Stimulated activated CD4-positive, alpha-beta T cell treated with anti-CD3 and anti-CD28 coated beads, Interleukin-4, amount 100 ng/mL, for 1 hour (primary cell): ENCODE results near the gene RPS6KA4.
A peak's percentile ranks its signal among the peaks of the same experiment; 100 is the strongest.

Experiments used
- DNase-seq: peaks from one replicate; pipeline ENCODE4 v3.0.0-alpha.2; 2020

The RPS6KA4 gene

DNA sequence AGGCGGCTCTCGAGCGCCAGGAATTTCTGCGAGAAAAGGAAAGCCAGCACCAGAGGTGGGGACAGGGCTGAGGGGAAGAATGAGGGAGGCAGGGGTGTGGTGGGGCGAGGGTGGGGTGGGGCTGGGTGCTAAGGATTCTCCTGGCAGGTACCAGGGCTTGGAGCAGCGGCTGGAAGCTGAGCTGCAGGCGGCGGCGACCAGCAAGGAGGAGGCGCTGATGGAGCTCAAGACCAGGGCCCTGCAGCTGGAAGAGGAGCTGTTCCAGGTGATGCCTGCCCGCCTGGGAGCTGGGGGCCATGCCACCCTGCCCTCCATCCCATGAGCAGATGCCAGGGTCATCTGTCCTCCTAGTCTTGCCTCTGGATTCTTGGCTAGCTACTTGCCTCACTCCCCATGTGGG lies 9.6 kb upstream of the RPS6KA4 start:
- DNase-seq = no peak

DNA sequence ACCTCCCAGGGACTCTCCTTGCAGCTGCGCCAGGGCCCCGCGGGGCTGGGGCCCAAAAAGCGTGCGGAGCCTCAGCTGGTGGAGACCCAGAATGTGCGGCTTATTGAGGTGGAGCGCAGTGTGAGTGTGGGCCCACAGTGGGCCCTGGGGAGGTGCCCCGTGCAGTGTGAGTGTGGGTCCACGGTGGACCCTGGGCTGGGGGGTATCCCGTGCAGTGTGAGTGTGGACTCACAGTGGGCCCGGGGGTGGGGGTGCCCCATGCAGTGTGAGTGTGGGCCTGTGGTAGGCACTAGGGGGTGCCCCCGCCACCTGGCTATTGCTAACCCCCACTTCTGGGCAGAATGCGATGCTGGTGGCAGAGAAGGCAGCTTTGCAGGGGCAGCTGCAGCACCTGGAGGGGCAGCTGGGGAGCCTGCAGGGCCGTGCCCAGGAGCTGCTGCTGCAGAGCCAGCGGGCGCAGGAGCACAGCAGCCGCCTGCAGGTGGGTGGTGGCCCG lies 7.8 kb upstream of the RPS6KA4 start:
- DNase-seq = no peak

DNA sequence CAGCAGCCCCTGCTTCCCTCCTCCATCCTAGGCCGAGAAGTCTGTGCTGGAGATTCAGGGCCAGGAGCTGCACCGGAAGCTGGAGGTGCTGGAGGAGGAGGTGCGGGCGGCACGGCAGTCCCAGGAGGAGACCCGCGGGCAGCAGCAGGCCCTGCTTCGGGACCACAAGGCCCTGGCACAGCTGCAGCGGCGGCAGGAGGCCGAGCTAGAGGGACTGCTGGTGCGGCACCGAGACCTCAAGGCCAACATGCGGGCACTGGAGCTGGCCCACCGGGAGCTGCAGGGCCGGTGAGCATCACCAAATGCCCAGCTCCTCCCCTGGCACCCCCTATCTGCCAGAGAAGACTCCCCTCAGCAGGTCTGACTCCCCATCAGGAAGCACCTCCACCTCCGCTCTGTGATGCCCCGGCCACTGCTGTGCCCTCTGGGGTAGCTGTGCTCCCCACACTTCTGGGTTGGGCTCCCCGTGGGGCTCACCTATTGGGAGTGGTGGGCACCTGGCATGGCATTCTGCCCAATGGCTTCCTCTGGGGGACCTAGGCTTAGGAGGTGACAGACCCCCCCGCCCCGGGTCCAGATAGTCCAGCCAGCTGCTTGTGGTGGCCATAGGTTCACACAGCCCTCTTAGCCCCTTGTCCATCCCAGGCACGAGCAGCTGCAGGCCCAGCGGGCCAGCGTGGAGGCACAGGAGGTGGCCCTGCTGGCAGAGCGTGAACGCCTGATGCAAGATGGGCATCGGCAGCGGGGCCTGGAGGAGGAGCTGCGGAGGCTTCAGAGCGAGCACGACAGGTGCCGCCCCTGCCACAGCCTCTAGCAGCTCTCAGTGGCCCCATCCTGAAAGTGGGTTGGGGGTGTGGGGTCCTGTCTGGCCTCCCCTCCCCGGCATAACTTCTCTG lies 6.6 kb upstream of the RPS6KA4 start:
- DNase-seq = no peak

DNA sequence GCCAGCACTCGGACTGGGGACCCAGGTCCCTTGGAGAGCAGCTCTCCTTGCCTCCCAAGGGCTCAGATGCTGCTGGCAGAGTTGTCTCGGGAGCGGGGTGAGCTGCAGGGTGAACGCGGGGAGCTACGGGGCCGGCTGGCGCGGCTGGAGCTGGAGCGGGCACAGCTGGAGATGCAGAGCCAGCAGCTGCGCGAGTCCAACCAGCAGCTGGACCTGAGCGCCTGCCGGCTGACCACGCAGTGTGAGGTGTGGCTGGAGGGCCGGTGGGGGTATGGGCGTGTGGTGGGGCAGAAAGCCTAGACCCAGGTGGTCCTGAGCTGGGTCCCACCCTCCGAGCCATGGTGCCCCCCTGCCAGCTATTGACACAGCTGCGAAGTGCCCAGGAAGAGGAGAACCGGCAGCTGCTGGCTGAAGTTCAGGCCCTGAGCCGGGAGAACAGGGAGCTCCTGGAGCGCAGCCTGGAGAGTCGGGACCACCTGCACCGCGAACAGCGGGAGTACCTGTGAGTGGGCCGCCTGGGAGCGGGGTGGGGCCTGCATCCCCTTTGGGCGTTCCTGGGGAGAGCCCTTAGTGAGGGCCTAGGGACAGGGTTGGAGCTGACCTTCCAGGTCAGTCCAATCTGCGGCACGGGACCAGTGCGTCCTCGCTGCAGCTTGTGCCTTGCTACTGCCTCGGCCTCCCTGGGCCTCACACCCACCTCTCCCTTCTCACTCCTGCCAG lies 5.8 kb upstream of the RPS6KA4 start:
- no peak for DNase-seq

DNA sequence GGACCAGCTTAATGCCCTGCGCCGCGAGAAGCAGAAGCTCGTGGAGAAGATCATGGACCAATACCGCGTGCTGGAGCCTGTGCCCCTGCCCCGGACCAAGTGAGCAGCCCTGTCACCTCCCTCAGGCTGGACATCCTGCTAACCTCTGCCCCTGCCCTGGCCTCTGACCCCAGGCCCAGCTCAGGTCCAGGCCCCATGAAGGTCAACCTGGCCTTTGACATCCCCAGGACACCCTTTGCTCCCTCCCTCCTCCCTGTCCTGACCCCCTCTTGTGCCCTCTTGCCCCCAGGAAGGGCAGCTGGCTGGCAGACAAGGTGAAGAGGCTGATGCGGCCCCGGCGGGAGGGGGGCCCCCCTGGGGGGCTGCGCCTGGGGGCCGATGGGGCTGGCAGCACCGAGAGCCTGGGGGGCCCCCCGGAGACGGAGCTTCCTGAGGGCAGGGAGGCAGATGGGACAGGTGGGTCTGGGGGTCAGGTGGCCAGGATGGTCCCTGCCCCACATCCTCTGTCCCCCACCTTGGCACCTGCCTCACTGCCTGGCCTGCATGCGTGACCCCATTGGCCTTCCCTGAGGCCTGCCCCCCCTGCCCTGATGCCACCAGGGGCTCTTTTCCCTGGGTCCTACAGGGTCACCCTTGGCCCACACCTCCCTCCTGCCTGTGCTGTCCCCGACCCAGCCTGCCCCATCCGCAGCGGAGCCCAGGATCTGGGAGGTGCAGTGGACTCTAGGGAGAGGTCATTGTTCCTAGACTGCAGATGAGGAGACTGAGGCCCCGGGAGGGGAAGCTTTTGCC lies 5.1 kb upstream of the RPS6KA4 start:
- DNase-seq = no peak

DNA sequence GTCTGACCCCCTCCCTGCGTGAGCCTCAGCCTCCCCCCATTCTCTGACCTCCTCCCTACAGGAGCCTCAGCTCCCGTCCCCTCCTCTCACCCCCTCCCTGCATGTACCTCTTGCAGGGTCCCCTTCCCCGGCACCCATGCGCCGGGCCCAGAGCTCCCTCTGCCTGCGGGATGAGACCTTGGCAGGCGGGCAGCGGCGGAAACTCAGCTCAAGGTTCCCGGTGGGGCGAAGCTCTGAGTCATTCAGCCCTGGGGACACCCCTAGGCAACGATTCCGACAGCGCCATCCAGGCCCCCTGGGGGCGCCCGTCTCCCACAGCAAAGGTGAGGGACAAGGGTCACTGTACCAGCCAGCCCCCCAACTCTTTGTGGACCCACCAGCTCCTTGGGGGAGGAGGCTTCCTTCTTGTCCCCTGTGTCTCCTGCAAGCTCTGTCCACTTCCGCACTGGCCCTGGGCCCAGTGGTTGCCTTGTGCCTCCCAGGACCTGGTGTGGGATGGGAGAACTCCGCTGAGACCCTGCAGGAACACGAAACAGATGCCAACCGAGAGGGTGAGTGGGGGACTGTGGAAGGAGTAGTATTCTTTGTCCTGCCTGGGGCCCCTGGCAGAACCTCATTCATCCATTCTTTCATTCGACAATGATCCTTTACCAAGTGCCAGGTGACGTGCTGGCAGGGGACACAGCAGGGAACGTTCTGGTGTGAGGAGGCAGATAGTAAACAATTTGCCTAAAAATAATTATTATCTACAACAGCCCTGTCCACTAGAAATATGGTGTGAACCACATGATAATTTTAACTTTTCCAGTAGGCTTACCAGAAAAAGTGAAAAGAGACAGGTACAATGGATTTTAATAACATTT lies 3.7 kb upstream of the RPS6KA4 start:
- peak; percentile 51 for DNase-seq

DNA sequence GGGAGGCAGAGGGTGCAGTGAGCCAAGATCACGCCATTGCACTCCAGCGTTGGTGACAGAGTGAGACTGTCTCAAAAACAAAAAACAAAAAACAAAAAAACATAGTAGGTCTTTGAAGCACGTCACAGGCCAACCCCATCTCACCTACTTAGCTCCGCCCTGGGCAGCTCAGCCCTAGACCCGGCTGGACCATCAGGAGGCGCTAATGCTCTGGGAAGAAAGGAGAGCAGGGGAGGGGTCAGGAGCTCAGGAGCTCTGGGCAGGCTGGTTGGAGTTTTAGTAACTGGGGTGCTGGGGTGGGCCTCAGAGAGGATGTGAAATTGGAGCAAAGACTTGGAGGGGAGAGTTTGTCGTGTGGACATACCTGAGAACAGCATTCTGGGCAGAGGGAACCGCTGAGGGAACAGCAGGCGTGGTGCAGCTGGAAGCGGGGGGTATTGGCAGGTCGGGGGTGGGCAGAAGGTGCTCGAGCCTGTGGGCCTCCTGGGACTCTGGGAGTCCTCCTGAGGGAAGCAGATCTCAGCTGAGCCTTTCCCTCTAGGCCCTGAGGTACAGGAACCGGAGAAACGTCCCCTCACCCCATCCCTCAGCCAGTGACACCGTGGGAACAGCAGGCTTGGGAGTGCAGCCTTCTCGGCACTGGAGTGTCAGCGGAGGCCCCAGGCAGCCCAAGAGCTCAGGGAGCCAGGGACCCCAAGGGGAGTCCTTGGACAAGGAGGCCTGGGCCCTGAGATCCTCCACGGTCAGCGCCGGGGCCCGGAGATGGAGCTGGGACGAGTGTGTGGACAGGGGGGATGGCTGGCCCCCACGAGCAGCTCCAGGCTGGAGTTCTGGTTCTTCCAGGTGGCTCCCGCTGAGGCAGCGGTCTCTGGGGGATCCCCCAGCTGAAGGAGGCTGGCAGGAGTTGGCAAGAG lies 2.2 kb upstream of the RPS6KA4 start:
- DNase-seq = no peak

DNA sequence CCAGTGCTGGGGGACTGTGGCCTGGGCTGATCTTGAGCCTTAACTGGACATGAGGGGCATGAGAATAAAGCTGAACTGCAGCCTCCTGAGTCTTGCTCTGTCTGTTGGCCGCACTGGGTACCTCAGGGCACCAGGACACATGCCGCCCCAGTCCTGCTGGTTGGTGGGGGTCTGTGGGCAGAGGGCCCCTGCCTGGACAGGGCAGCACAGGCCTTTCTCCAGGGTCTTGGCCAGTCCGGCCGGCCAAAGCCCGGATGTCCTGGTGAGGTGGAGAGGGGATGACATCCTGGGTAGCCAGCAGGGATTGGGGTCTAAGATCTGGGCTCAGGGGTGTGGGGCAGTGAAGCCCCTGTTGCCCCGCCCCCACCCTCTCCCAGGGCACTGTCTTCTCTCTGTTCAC lies 1.5 kb upstream of the RPS6KA4 start:
- DNase-seq = no peak

DNA sequence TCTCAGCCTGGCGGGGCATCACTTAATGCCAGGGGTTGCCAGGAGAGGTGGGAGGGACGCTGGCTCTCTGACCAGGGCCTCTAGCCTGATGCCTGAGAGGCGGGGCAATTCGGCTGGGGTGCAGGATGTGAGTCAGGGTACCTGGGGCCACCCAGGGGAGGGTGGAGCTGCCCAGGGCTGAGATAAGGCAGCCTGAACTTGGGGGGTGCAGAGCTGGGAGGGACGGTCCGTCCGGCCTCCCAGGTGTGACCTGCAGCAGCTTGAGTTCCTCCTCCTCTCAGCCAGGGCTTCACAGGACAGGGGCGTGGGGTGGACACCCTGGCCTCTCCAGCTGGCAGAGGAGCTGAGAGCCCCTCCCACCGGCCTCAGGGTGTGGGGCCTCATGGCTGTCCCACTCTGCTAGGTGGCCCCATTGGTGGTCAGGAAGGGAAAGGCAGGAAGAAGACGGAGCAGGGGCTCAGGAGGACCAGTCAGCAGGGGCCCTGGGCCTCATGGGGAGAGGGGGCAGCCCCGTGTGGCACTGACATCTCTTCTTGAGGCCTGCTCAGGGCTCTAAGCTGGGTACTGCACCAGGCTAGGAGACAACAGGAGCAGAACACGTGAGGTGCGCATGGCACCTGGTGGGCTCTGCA lies 942 bp upstream of the RPS6KA4 start:
- DNase-seq = peak; percentile 45

DNA sequence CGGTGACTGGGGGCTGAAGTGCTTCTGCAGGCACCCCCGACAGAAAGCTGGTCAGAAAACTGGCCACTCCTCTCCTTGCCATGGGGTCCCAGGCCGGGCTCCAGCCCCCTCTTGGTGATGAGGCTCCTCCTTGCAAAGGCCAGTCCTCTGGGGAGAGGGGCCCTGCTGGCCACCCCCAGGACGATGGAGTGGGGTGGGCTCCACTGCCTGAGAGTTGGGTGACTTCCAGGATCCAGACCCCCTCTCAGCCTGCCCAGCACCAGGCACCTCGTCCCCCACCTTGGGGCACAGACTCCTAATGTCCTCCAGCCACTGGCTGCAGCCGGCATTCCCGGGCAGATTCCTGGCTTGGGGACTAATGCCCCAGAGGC lies 441 bp upstream of the RPS6KA4 start:
- no peak for DNase-seq

DNA sequence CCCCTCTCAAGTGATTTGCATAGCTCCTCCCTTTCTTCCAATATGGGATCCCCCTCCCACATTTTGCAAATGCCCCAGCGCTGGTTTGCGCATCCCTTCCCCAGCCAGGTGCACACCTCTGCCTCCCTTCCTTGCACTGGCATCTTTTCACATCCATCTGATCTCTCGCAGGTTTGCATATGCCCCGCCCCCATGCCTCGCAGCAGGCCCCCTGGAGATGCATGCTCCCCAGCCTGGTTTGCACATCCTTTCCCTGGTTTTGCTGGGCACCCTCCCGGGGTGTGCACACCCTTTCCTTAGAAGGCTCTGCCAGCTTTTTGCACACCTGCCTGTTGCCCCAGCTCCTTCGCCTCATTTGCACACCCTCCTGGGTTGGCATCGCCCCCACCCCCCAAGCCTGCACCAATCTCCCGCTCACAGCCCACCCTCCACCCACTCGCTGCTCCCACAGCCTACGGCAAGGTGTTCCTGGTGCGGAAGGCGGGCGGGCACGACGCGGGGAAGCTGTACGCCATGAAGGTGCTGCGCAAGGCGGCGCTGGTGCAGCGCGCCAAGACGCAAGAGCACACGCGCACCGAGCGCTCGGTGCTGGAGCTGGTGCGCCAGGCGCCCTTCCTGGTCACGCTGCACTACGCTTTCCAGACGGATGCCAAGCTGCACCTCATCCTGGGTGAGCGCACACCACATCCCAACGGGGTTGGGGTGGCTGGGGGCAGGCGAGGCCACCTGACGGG lies 917 bp downstream of the RPS6KA4 start:
- DNase-seq = no peak

DNA sequence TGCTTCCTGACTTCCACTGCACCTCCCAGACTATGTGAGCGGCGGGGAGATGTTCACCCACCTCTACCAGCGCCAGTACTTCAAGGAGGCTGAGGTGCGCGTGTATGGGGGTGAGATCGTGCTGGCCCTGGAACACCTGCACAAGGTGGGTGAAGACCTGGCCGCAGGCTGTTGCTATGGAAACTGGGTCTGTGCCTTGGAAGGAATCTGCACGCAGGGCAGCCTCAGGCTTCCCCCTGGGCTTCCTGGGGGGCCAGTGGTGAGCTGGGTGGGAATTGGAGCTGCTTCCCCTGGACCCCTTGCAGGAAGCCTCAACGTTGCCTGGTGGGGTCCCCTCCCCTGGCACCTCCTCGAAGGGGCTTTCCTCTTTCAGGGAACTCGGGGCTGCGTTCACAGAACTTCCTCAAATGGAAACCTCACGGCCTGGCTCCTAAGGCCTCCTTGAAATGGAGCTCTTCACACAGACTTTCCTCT lies 1.5 kb downstream of the RPS6KA4 start:
- no peak for DNase-seq

DNA sequence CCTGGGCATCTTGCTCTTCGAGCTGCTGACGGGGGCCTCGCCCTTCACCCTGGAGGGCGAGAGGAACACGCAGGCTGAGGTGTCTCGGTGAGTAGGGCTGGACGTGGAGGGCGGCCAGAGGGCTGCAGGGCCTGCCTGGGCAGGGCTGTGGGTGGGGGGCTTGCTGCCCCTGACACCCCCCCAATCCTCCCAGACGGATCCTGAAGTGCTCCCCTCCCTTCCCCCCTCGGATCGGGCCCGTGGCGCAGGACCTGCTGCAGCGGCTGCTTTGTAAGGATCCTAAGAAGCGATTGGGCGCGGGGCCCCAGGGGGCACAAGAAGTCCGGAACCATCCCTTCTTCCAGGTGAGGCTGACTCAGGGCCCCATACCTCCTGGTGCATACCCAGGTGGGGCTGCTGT lies 2.7 kb downstream of the RPS6KA4 start:
- no peak for DNase-seq

DNA sequence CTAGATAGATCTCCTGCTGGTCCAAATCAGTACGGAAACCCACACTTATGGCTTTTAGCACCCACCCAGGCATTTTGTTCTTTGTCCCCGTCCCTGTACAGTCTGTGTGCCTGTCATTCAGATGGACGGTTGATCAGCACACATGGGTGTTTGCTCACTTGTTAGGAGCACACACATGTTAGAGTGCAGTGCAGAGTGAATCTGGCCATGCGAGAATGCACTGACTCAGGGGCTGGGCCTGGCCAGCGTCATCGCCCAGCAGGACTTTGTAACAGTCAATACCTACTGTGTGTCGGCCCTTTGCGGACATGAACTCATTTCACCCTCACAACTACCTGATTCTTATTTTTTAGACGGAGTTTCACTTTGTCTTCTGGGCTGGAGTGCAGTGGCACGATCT lies 3.4 kb downstream of the RPS6KA4 start:
- no peak for DNase-seq

DNA sequence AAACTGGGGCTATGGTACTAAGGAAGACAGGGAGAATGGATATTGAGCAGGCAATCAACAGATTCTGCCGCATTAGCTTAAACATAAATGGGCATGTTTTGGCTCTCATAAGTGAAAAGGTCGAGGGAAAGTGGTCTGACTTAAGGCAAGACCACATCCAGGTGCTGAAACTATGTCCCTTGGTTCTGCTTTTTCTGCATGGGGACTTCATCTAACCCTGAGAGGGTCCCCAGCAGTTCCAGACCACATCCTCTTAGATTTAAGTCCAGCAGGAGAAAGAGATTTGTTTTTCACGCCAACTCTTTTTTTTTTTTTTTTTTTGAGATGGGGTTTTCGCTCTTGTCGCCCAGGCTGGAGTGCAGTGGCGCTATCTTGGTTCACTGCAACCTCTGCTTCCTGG lies 5.5 kb downstream of the RPS6KA4 start:
- no peak for DNase-seq

DNA sequence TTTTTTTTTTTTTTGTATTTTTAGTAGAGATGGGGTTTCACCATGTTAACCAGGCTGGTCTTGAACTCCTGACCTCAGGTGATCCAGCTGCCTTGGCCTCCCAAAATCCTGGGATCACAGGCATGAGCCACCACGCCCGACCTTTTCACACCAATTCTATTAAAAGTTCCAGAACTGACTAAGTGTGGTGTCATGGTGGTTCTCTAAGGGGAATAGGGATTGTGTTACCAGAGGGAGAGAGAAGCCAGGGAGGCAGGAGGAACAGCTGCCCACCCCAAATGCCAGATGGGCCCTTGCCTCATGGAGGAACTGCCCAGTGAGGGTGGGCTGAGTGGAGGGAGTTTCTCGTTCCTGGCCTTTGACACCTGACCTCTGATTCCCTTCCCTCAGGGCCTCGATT lies 5.9 kb downstream of the RPS6KA4 start:
- no peak for DNase-seq

DNA sequence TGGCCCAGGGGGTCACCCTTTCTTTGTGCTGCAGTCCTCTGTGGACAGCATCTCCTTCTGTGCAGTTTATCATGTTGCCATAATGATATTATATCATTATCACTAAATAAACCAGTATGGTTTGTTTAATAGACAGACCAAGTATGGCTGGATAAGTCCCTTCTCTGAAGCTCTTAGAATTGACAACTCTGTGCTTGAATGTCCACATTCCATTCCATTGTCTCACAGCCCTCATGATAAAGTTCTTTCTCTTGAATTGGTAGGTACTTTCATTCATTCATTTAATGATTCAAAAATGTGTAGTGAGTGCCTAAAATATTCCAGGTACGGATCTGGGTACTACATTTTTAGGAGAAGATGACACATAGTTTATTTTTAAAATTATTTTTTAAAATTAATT lies 7.8 kb downstream of the RPS6KA4 start:
- DNase-seq = no peak

DNA sequence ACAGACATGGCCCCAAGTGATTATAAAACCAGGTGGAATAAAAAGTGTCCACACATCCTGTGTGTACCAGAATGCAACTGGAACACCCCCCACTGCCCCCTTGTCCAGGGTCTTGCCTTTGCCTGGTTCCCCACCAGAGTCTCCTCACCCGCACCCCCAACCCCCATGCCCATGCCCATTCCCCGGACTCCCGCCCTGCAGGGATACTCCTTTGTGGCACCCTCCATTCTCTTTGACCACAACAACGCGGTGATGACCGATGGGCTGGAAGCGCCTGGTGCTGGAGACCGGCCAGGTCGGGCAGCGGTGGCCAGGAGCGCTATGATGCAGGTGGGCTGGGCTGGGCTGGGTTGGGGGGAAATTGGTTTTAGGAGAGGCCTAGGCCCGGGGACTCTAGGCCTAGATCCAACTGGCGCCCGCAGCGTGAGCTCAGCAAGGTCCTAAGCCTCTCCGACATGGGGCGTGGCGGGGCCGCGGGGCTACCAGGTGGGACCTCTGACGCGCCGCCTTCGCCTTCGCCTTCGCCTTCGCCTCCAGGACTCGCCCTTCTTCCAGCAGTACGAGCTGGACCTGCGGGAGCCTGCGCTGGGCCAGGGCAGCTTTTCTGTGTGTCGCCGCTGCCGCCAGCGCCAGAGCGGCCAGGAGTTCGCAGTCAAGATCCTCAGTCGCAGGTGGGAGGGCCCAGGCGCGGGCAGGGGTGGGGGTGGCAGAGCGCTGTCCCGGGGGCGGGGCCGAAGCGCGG lies 9.1 kb downstream of the RPS6KA4 start:
- DNase-seq = no peak

DNA sequence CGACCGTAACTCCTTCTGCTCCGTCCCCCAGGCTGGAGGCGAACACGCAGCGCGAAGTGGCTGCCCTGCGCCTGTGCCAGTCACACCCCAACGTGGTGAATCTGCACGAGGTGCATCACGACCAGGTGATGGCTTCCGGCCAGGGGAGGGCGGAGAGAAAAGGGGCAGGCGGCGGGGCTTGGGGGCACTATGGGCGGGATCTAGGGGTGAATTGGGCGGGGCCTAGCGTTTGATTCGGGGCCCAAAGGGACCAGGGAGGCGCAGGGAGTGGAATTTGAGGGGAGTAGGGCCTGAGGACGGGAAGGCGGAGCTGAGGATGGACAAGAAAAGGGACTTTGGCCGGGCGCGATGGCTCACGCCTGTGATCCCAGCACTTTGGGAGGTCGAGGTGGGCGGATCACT lies 9.7 kb downstream of the RPS6KA4 start:
- no peak for DNase-seq
